Measurements from ENCODE around the gene IRF8.
"Not testable (repeated sequence)": the region's sequence is repeated elsewhere in the genome, so short reads cannot be mapped to it uniquely, and the experiment has no call there.

The IRF8 gene
- total RNA-seq: 10.5 reads per million, percentile 32 among the genes with 10 or more reads in this experiment

GRCh38 chr16:85898521-85899442 lies at the start of gene IRF8:
Gene IRF8, plus strand, starts transcription at chr16:85899162. Its CDS starts 3,854 bp downstream, at chr16:85903016.
- peak; percentile 43 for DNase-seq

GRCh38 chr16:85849388-85849787 lies 49.6 kb upstream of the IRF8 start:
- no peak for DNase-seq

GRCh38 chr16:85850344-85850880 lies 48.5 kb upstream of the IRF8 start:
- DNase-seq: no peak

GRCh38 chr16:85851034-85851785 lies 47.8 kb upstream of the IRF8 start:
- no peak for DNase-seq

GRCh38 chr16:85853547-85854545 lies 45.1 kb upstream of the IRF8 start:
- DNase-seq: no peak

- no peak for DNase-seq
Observed at GRCh38 chr16:85854935-85855334, 44.0 kb upstream of the IRF8 start.

GRCh38 chr16:85856079-85856478 lies 42.9 kb upstream of the IRF8 start:
- DNase-seq: no peak

- DNase-seq: no peak
Observed at GRCh38 chr16:85856585-85856984, 42.4 kb upstream of the IRF8 start.

GRCh38 chr16:85857406-85857805 lies 41.6 kb upstream of the IRF8 start:
- no peak for DNase-seq

- not testable (repeated sequence) for DNase-seq
Observed at GRCh38 chr16:85858571-85858970, 40.4 kb upstream of the IRF8 start.

GRCh38 chr16:85858984-85859817 lies 39.8 kb upstream of the IRF8 start:
- no peak for DNase-seq

- DNase-seq: no peak
Observed at GRCh38 chr16:85859818-85860125, 39.2 kb upstream of the IRF8 start.

GRCh38 chr16:85860413-85861094 lies 38.4 kb upstream of the IRF8 start:
- DNase-seq: no peak

GRCh38 chr16:85861095-85861825 lies 37.7 kb upstream of the IRF8 start:
- DNase-seq: no peak

- DNase-seq: no peak
Observed at GRCh38 chr16:85862476-85863383, 36.2 kb upstream of the IRF8 start.

- no peak for DNase-seq
Observed at GRCh38 chr16:85863384-85863774, 35.6 kb upstream of the IRF8 start.

GRCh38 chr16:85864965-85865364 lies 34.0 kb upstream of the IRF8 start:
- no peak for DNase-seq

GRCh38 chr16:85867189-85867588 lies 31.8 kb upstream of the IRF8 start:
- no peak for DNase-seq

- DNase-seq: no peak
Observed at GRCh38 chr16:85868495-85868894, 30.5 kb upstream of the IRF8 start.
